Measurements from ENCODE around the gene HEATR9. TPM values are rescaled to one million over a fixed set of nuclear protein-coding genes. Genes with fewer than 3 reads are reported as not detected.

HEATR9 gene
- total RNA-seq, 1 donor from 2014 or later: not detected

DNA sequence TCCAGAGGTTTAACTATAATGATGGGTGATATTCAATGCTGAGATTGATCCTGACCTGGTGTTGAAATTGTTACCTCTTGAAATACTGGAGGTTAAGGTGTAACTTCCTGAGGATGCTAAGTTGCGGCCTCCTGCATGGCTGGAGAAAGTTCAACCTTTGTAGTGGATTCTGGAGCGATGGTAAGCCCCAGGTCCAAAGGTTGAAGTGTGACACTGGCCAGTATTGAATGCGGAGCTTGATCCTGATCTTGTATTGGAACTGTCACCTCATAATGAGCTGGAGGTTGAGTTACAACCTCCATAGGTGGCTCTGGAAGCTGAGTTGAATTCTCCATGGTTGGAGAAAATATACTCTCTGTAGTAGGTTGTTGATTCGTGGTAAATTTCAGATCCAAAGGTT is 44.9 kb upstream of the HEATR9 start:
- Mint-ChIP-seq H3K27ac (ENCODE audit: unreplicated experiment) (no peak overlapping the region), H3K9me3 (ENCODE audit: unreplicated experiment) (no peaks in the 10 kb centered on the region), H3K4me1 (ENCODE audit: low read depth, unreplicated experiment) (no peaks in the 10 kb centered on the region), H3K4me3 (ENCODE audit: unreplicated experiment) (no peak overlapping the region), H3K27me3 (ENCODE audit: unreplicated experiment) (no peaks in the 10 kb centered on the region), H3K36me3 (ENCODE audit: unreplicated experiment) (peaks cover 10% of the 10 kb centered on the region)
- no peak for DNase-seq
- TF ChIP-seq, protein P1, sequence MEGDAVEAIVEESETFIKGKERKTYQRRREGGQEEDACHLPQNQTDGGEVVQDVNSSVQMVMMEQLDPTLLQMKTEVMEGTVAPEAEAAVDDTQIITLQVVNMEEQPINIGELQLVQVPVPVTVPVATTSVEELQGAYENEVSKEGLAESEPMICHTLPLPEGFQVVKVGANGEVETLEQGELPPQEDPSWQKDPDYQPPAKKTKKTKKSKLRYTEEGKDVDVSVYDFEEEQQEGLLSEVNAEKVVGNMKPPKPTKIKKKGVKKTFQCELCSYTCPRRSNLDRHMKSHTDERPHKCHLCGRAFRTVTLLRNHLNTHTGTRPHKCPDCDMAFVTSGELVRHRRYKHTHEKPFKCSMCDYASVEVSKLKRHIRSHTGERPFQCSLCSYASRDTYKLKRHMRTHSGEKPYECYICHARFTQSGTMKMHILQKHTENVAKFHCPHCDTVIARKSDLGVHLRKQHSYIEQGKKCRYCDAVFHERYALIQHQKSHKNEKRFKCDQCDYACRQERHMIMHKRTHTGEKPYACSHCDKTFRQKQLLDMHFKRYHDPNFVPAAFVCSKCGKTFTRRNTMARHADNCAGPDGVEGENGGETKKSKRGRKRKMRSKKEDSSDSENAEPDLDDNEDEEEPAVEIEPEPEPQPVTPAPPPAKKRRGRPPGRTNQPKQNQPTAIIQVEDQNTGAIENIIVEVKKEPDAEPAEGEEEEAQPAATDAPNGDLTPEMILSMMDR (IDR thresholded peaks at IDR 0.05; ENCODE audit: partially characterized antibody, unreplicated experiment): no peak

DNA sequence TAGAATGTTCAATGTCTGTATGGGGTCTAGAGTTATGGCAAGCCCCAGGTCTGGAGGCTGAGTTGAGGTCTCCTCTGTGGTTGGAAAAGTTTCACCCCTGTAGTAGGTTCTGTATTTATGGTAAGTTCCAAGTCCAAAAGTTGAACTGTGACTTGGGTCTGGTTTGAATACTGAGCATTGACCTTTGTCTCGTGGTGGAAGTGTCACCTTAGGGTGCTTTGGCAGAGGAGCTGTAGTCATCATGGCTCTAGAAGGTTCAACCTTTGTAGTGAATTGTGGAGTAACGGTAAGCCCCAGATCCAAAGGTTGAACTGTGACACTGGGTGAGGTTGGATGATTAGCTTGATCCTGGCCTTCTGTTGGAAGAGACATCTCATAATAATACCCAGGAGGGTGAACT is 44.3 kb upstream of the HEATR9 start:
- Mint-ChIP-seq H3K9me3 (ENCODE audit: unreplicated experiment) (no peaks in the 10 kb centered on the region), H3K36me3 (ENCODE audit: unreplicated experiment) (peaks cover 10% of the 10 kb centered on the region), H3K27me3 (ENCODE audit: unreplicated experiment) (no peaks in the 10 kb centered on the region), H3K4me1 (ENCODE audit: low read depth, unreplicated experiment) (no peaks in the 10 kb centered on the region), H3K4me3 (ENCODE audit: unreplicated experiment) (no peak overlapping the region), H3K27ac (ENCODE audit: unreplicated experiment) (no peak overlapping the region)
- TF ChIP-seq, protein P1 (IDR thresholded peaks at IDR 0.05; ENCODE audit: partially characterized antibody, unreplicated experiment): no peak
- no peak for DNase-seq

DNA sequence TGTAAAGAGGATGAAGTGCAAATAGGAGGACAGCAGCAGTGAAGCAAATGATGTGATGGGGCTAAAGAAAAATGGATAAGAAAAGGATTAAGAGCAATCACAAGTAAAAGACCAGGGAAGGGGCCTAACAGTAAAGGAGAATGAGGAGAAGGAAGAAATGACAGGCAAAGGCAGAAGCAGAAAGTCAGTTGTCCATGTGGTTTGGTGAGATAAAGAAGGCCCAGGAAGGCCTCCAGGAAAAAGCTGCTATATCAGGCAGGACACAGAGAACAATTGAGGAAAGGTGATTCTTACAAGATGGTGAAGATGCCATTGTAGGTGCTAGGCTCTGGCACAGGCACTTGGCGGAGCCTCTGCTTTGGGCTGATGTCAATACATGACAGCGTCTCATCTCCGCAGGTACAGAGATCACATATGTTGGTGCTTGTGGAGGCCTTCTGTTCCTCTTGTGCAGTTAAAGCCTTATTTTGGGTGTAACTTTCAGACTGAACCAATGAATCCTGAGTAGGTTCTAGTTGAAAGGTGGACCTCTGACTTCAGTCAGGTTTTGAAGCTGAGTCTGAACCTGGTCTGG is 43.7 kb upstream of the HEATR9 start:
- Mint-ChIP-seq H3K27ac (ENCODE audit: unreplicated experiment) (no peak overlapping the region), H3K27me3 (ENCODE audit: unreplicated experiment) (no peaks in the 10 kb centered on the region), H3K36me3 (ENCODE audit: unreplicated experiment) (peaks cover 10% of the 10 kb centered on the region), H3K4me1 (ENCODE audit: low read depth, unreplicated experiment) (no peaks in the 10 kb centered on the region), H3K4me3 (ENCODE audit: unreplicated experiment) (no peak overlapping the region), H3K9me3 (ENCODE audit: unreplicated experiment) (no peaks in the 10 kb centered on the region)
- TF ChIP-seq, protein P1 (IDR thresholded peaks at IDR 0.05; ENCODE audit: partially characterized antibody, unreplicated experiment): no peak
- no peak for DNase-seq

DNA sequence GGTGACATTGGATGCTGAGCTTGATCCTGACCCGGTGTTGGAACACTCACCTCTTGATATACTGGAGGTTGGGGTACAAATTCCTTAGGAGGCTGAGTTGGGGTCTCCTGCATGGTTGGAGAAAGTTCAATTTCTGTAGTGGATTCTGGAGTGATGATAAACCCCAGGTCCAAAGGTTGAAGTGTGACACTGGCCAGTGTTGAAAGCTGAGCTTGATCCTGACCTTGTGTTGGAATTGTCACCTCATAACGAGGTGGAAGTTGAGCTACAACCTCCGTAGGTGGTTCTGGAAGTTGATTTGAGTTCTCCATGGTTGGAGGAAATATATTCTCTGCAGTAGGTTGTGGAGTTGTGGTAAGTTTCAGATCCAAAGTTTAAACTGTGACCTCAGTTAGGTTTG is 40.7 kb upstream of the HEATR9 start:
- no peak for DNase-seq
- Mint-ChIP-seq H3K4me3 (ENCODE audit: unreplicated experiment) (no peak overlapping the region), H3K27me3 (ENCODE audit: unreplicated experiment) (no peaks in the 10 kb centered on the region), H3K27ac (ENCODE audit: unreplicated experiment) (no peak overlapping the region), H3K9me3 (ENCODE audit: unreplicated experiment) (no peaks in the 10 kb centered on the region), H3K4me1 (ENCODE audit: low read depth, unreplicated experiment) (no peaks in the 10 kb centered on the region), H3K36me3 (ENCODE audit: unreplicated experiment) (peaks cover 6% of the 10 kb centered on the region)
- TF ChIP-seq, protein P1 (IDR thresholded peaks at IDR 0.05; ENCODE audit: partially characterized antibody, unreplicated experiment): no peak

DNA sequence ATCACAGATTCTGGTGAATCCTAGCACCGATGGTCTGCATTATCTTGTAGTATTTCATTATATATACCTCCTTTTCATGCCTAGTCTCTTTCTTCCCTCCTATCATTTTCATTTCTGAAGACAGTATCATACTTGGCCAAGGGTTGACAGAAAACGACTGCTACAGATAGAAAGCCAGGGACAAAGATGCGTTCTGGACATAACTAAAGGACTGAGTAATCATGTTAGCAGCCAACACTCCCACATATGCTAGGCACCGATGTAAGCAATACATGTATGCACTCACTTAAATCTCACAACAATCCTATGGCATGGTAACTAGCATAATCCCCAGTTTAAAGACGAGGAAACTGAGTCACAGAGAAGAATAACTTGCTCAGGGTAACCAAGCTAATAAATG is 39.0 kb upstream of the HEATR9 start:
- no peak for DNase-seq
- Mint-ChIP-seq H3K9me3 (ENCODE audit: unreplicated experiment) (no peaks in the 10 kb centered on the region), H3K36me3 (ENCODE audit: unreplicated experiment) (peaks cover 6% of the 10 kb centered on the region)

More for the DNA sequence above, 39.0 kb upstream of the HEATR9 start:
- TF ChIP-seq, protein P1 (IDR thresholded peaks at IDR 0.05; ENCODE audit: partially characterized antibody, unreplicated experiment): no peak
- Mint-ChIP-seq H3K27me3 (ENCODE audit: unreplicated experiment) (no peaks in the 10 kb centered on the region), H3K4me3 (ENCODE audit: unreplicated experiment) (no peak overlapping the region), H3K27ac (ENCODE audit: unreplicated experiment) (no peak overlapping the region), H3K4me1 (ENCODE audit: low read depth, unreplicated experiment) (no peaks in the 10 kb centered on the region)

Data from glutamatergic neuron (in vitro differentiated cells).